ENCODE results near the gene ARMC7. TPM values are rescaled to one million over a fixed set of nuclear protein-coding genes. Genes with fewer than 3 reads are reported as not detected.

The ARMC7 gene
- total and polyA plus RNA-seq, 10 of the 15 experiments (the other 5 are each of a cell fraction or from before 2014, with no cell fraction given) = 1.5 to 19.8 (median 6.3) TPM

- TF ChIP-seq SIX5 (IDR thresholded peaks at IDR 0.05; ENCODE audit: low read depth, low read length, severe bottlenecking) (no peak), CHD2 (IDR thresholded peaks at IDR 0.05; ENCODE audit: borderline replicate concordance, low read depth, low read length) (no peak; the same call in 1 of the 2 replicates), ETV6 (conservative IDR thresholded peaks at IDR 0.05 in 1 of 2, IDR thresholded peaks at IDR 0.05 in 1 of 2; ENCODE audit: borderline replicate concordance in 1 of 2, low read depth in 1 of 2) (no peak), GABPA (IDR thresholded peaks at IDR 0.05; ENCODE audit: low read depth) (peak; percentile 76; the same call in 1 of the 2 replicates), EED (IDR thresholded peaks at IDR 0.05; ENCODE audit: low read depth) (peak; percentile 52; the same call in 1 of the 2 replicates), JUNB (IDR thresholded peaks at IDR 0.05) (no peak), NRF1 (conservative IDR thresholded peaks at IDR 0.05; ENCODE audit: low read depth, low read length) (0 out of 2 replicates have a peak, but pooled peaks have one; percentile 27), JUND (IDR thresholded peaks at IDR 0.05; ENCODE audit: low read depth, low read length) (no peak), USF1 (IDR thresholded peaks at IDR 0.05; ENCODE audit: borderline replicate concordance, extremely low read length, insufficient read depth, low read depth, low read length) (no peak), MYB (IDR thresholded peaks at IDR 0.05; ENCODE audit: borderline replicate concordance, low read depth, low read length) (no peak), STAT3 (IDR thresholded peaks at IDR 0.05; ENCODE audit: low read depth, low read length) (no peak), RB1 (IDR thresholded peaks at IDR 0.05; ENCODE audit: borderline replicate concordance) (peak; percentile 95), BHLHE40 (IDR thresholded peaks at IDR 0.05; ENCODE audit: borderline replicate concordance in 1 of 2, low read depth in 2 of 2, low read length in 1 of 2) (peak; percentile 98 to 100), PRDM15 (CRISPR knock-in tag; IDR thresholded peaks at IDR 0.05) (no peak), ZNF592 (IDR thresholded peaks at IDR 0.05) (peak; percentile 90), BCL11A (IDR thresholded peaks at IDR 0.05; ENCODE audit: low read depth, low read length) (no peak), ZNF24 (IDR thresholded peaks at IDR 0.05) (peak; percentile 61), POLR2A (IDR thresholded peaks at IDR 0.05; ENCODE audit: low read depth, low read length) (peak; percentile 96), RELB (IDR thresholded peaks at IDR 0.05; ENCODE audit: low read depth) (no peak), HDAC2 (IDR thresholded peaks at IDR 0.05) (no peak)
These were observed 21.7 kb downstream of the ARMC7 start, which contains the start of gene NT5C (continued) for GRCh38 chr17:75131278-75132017.

Measured in GM12878 (cell line).